GM12878 (cell line): ENCODE measurements around the gene MAP4K4. TPM values are rescaled to one million over a fixed set of nuclear protein-coding genes. Genes with fewer than 3 reads are reported as not detected.

Experiments
- DPF2 ChIP-seq: fragments of 450-650 bp; IDR thresholded peaks from 2 replicates; pipeline ENCODE4 v1.6.1; 2017; ENCODE audit warnings: mild to moderate bottlenecking
- LARP7 ChIP-seq: fragments of 450-650 bp; IDR thresholded peaks from 2 replicates; pipeline ENCODE4 v1.6.1; 2017; ENCODE audit warnings: mild to moderate bottlenecking
- NR2C1 ChIP-seq: fragments of 450-650 bp; IDR thresholded peaks from 2 replicates; pipeline ENCODE4 v1.6.1; 2017; ENCODE audit warnings: antibody characterized with exemption, mild to moderate bottlenecking, moderate library complexity
- PKNOX1 ChIP-seq: fragments of 450-650 bp; IDR thresholded peaks from 2 replicates; pipeline ENCODE4 v1.6.1; 2016; ENCODE audit warnings: mild to moderate bottlenecking
- ZBED1 ChIP-seq: IDR thresholded peaks from 2 replicates; pipeline ENCODE4 v1.6.1; 2016; ENCODE audit warnings: borderline replicate concordance
- ZBTB40 ChIP-seq: fragments of 450-650 bp; IDR thresholded peaks from 2 replicates; pipeline ENCODE4 v1.6.1; 2016; ENCODE audit warnings: mild to moderate bottlenecking, moderate library complexity, borderline replicate concordance
- polyA plus RNA-seq, 11 experiments: library from polyadenylated mRNA; depleted of rRNA in 4 of 11; unstranded in 6 of 11; stranded (reverse) in 5 of 11; fragments of >200 nt; fragmentation: Nextera tagmentation in 4 of 11; fragmentation: Illumina TruSeq in 1 of 11; extraction: Ambion mirVana in 4 of 11; extraction: Trizol in 1 of 11; gene quantifications; 1 replicate in 1 of 11; 2 replicates in 10 of 11; pipeline versions ENCODE4 v1.2.1 to v1.2.3, GENCODE V29; 2011 to 2016; ENCODE audit warnings: inconsistent platforms in 2 of 11, missing spikeins in 2 of 11, low read depth in 1 of 11
- total RNA-seq, 4 experiments: library from RNA; depleted of rRNA in 3 of 4; stranded (reverse); fragments of >200 nt in 3 of 4; fragmentation: Illumina TruSeq in 1 of 4; extraction: Trizol in 1 of 4; gene quantifications; 2 replicates each; pipeline versions ENCODE4 v1.2.1 to v1.2.3, GENCODE V29; 2013 to 2021

MAP4K4 gene
- total and polyA plus RNA-seq, 10 of the 15 experiments (the other 5 are each of a cell fraction or from before 2014, with no cell fraction given), result 1.9 to 50.4 (median 9.7) TPM

- TF ChIP-seq NR2C1 (no peak), ZBTB40 (no peak), DPF2 (no peak), PKNOX1 (no peak), LARP7 (no peak), ZBED1 (no peak)
These were observed 68.8 kb downstream of the MAP4K4 start (continued) for GRCh38 chr2:101766337-101766736.
